Measurements from ENCODE around the gene ZNF318.
"Not testable (repeated sequence)": the region's sequence is repeated elsewhere in the genome, so short reads cannot be mapped to it uniquely, and the experiment has no call there.

ZNF318 gene

GRCh38 chr6:43369174-43370002, at the start of gene ZNF318:
TSS of gene ZNF318 (minus strand) at chr6:43369647. CDS start at chr6:43369365, 282 bp downstream.
- DNase-seq (ENCODE audit: low read depth) = peak; percentile 94

- DNase-seq (ENCODE audit: low read depth) = no peak
Observed at GRCh38 chr6:43416935-43417334, 47.5 kb upstream of the ZNF318 start.

GRCh38 chr6:43415275-43415674, 45.8 kb upstream of the ZNF318 start:
- not testable (repeated sequence) for DNase-seq (ENCODE audit: low read depth)

GRCh38 chr6:43413002-43413401, 43.6 kb upstream of the ZNF318 start:
- no peak for DNase-seq (ENCODE audit: low read depth)

- no peak for DNase-seq (ENCODE audit: low read depth)
Observed at GRCh38 chr6:43412541-43412940, 43.1 kb upstream of the ZNF318 start.

GRCh38 chr6:43410776-43411175, 41.3 kb upstream of the ZNF318 start:
- not testable (repeated sequence) for DNase-seq (ENCODE audit: low read depth)

GRCh38 chr6:43408259-43408658, 38.8 kb upstream of the ZNF318 start:
- DNase-seq (ENCODE audit: low read depth) = no peak

GRCh38 chr6:43407296-43407695, 37.8 kb upstream of the ZNF318 start:
- DNase-seq (ENCODE audit: low read depth) = no peak

GRCh38 chr6:43405354-43405753, 35.9 kb upstream of the ZNF318 start:
- DNase-seq (ENCODE audit: low read depth) = no peak

- DNase-seq (ENCODE audit: low read depth) = no peak
Observed at GRCh38 chr6:43402820-43403219, 33.4 kb upstream of the ZNF318 start.

- no peak for DNase-seq (ENCODE audit: low read depth)
Observed at GRCh38 chr6:43401730-43402129, 32.3 kb upstream of the ZNF318 start.

GRCh38 chr6:43399932-43400487, 30.6 kb upstream of the ZNF318 start:
- no peak for DNase-seq (ENCODE audit: low read depth)

- no peak for DNase-seq (ENCODE audit: low read depth)
Observed at GRCh38 chr6:43396408-43397149, 27.1 kb upstream of the ZNF318 start.

GRCh38 chr6:43395776-43396175, 26.3 kb upstream of the ZNF318 start:
- DNase-seq (ENCODE audit: low read depth) = no peak

GRCh38 chr6:43394982-43395381, 25.5 kb upstream of the ZNF318 start:
- DNase-seq (ENCODE audit: low read depth) = no peak

- no peak for DNase-seq (ENCODE audit: low read depth)
Observed at GRCh38 chr6:43393602-43394001, 24.2 kb upstream of the ZNF318 start.

GRCh38 chr6:43393133-43393532, 23.7 kb upstream of the ZNF318 start:
- not testable (repeated sequence) for DNase-seq (ENCODE audit: low read depth)

- DNase-seq (ENCODE audit: low read depth) = no peak
Observed at GRCh38 chr6:43391440-43392031, 22.1 kb upstream of the ZNF318 start.

- DNase-seq (ENCODE audit: low read depth) = not testable (repeated sequence)
Observed at GRCh38 chr6:43390753-43391439, 21.4 kb upstream of the ZNF318 start.

- DNase-seq (ENCODE audit: low read depth) = no peak
Observed at GRCh38 chr6:43389730-43390295, 20.4 kb upstream of the ZNF318 start.

- no peak for DNase-seq (ENCODE audit: low read depth)
Observed at GRCh38 chr6:43386492-43386891, 17.0 kb upstream of the ZNF318 start.
